Epidermal melanocyte (primary cell): Measurements from ENCODE around the gene UQCC2.

Experiments
- DNase-seq: peaks from one replicate; pipeline ENCODE4 v3.0.0; 2011; ENCODE audit warnings: low spot score; ENCODE audit not compliant: insufficient read length

Gene UQCC2

DNA sequence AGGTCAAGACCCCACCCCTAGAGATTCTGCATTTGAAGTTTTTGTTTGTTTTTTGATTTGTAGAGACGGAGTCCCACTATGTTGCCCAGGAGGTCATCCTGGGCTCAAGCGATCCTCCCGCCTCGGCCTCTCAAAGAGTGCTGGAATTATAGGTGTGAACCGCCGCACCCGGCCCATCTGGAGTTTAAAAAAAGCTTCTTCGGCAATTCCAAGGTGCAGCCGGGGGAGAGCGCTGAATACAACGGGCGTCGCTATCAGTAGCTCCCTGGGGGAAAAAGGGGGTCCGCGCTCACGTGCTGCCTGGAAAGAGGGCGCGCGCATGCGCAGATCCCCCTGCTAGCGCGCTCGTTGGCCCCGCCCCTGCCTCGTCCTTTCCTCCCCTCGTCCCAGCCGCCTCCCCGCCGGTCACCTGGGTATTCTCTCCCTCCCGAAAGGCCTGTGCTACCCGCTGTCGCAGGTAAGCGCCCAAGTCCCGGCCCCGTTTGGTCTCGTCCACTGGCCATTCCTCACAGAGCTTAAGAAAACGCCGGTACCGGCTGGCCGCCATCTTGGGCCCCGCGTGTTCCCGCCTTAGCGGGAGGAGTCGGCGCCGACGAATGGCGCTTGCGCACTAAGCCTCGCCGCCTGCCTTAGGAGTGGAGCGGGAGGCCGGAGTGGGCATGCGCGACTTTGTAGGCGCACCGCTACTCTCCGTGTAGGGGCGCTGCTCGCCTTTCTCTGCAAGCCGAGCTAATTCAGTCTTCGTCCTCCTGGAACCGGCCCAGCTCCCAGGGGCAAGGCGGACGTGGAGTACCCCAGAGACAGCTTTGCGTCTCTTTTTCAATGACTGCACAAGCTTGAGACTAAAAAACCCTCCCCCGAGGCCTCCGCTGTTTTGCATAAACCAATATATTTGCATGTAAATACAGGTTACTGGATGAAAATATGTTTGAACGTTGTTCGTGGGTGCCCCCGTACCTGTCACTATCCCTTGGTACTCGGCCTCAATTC lies at the start of gene UQCC2:
UQCC2 (minus strand) TSS at position 561 of the 990 bp plus-strand sequence; CDS start at position 547, 14 bp downstream.
- DNase-seq, result peak; percentile 92

GRCh38 chr6:33759887-33760629 lies 48.6 kb upstream of the UQCC2 start:
- no peak for DNase-seq

GRCh38 chr6:33758815-33759216 lies 47.3 kb upstream of the UQCC2 start:
- no peak for DNase-seq

DNA sequence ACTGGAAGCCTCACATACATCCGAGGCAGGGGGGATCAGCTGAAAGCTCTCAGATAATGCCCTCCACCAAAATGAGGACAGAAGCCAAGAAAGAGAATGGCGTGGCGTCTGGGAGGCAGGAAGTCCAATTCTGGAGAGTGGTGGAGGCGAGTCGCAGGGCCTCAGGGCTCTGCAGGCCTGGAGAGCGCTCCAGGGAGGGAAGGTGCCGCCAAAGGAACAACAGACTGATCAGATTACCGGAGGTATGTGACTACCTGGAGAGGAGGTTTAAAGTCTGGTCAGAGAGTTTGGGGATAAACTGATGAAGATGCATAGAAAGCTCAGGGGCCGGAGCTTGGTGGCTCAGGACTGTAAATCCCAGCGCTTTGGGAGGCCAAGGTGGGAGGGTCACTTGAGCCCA lies 46.4 kb upstream of the UQCC2 start:
- no peak for DNase-seq

DNA sequence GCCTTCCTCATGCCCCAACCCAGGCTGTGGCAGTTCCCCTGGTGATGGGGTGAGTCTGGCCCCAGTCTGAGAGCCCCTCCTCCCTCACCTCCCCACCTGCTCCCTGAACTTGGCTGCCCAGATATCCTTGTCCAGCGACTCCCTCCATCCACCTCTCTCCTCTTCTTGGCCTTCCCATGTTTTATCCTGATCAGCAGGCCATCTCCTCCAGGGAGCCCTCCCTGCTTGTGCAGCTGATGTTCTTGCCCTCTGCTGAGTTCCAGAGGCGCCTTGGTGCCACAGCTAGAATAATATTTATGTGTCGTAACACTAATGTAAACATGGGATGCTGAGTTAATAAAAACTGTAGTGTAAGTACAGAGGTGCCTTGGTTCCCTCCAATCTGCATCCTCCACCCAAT lies 45.6 kb upstream of the UQCC2 start:
- no peak for DNase-seq

GRCh38 chr6:33756211-33756954 lies 44.9 kb upstream of the UQCC2 start:
- no peak for DNase-seq

DNA sequence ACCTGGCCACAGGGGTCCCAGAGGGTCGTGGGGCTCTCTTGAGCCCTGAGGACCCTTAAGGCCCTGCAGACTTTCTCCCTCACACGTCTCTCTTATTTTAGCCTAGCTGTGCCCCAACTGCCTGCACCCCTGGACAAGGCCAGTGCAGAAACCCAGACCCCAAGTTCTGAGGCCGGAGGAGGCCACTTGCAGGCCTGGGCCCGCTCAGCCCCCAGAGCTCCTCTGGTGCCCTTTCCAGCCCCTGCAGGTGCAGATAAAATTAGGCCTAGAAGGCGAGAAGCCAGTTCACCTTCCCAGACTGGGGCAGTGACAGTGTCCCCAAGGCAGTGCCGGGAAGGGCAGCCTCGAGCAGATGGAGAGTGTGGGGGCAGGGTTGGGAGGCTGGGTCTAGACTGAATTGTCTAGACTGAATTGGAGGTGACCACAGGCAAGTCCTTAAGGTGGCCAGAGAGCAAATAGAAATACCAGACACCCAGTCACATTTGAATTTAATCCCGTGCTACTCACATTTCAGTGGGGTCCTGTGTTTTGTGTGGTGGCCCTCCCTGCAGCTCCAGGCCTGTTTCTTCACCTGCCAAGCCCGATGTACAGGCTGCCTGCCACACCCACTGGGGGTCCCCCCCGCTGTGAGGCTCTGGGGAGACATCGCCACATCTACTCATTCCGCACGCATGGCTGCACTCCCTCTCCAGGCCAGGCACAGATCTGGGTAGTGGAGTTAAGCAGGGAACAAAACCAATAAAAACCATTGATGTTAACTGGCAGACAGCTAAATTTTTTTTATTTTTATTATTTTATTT lies 43.8 kb upstream of the UQCC2 start:
- no peak for DNase-seq

GRCh38 chr6:33754222-33754621 lies 42.7 kb upstream of the UQCC2 start:
- no peak for DNase-seq

GRCh38 chr6:33752646-33753015 lies 41.1 kb upstream of the UQCC2 start:
- no peak for DNase-seq

- DNase-seq, result no peak
These were observed 40.5 kb upstream of the UQCC2 start for GRCh38 chr6:33751771-33752645.

DNA sequence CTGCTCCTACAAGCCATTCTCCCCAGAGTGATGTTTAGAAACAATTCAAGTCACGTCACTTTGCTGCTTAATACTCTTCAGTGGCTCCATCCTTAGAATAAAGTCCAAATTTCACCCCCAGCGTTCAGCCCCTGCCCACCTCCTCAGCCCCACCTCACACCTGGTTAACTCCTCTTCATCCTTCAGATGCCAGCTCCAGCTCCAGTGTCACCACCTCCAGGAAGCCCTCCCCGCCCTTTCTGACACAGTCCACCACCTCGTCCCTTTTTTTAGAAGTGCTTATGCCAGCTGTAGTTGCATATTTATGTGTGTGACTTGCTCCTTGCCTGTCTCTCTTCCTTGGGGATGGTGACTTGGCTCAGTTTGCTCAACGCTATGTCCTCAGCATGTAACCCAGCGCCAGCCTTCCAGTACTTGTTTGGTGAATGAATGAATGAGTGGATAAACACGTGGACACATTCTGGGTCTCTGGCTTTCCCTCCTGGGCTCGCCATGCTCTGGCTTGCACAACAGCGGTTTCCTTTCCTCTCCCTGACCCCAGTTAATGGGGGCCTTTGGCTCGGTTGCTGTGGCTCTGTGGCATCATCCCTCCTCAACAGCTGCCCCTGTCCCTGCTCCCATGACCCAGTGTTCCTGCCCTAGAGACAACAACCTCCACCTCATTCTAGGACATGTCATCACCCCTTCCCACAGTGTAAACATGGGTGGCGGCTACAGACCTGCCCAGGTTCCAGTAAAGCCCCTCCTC lies 38.9 kb upstream of the UQCC2 start:
- DNase-seq, result no peak

DNA sequence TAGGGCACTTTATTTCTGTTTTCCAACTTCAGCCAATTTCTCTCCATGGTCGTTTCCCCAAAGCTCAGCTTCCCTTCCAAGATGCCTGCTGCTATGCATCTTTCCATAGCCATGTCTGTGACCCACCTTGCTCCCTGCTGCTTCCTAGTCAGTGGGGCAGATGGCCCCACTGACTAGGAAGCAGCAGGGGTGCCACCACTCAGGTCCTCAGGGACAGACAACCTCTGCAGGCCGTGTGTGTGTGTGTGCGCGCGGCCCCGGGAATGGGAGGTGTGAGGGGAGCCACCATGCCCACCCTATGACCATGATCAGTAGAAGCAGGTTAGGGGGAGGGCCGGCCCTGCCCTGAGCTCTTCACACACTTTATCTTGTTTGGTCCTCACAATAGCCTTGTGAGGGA lies 37.9 kb upstream of the UQCC2 start:
- no peak for DNase-seq

GRCh38 chr6:33748841-33749240 lies 37.3 kb upstream of the UQCC2 start:
- no peak for DNase-seq

DNA sequence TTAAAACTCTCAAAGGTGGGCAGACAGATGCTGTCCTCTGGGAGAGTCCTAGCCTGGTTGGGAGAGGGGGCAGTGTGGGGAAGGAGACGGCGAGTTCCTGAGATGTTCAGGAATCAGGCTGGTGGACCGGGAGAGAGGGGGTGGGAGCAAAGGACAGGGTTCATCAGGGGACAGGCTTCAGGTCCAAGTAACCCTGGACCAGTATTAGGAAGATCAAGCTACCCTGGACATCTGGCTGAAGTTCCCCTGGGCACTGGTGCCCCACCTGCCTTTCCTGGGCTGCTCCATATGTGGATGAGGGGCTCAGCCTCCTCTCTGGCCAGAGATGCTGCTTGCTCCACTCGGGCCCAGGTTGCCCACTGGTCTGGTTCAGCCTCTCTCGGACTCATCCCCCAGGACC lies 36.3 kb upstream of the UQCC2 start:
- DNase-seq, result no peak

GRCh38 chr6:33746651-33747100 lies 35.2 kb upstream of the UQCC2 start, which contains the start of gene IP6K3:
TSS of gene IP6K3 (minus strand) at chr6:33746905. CDS start at chr6:33735476, 11,429 bp downstream.
- DNase-seq, result peak; percentile 43

- peak; percentile 44 for DNase-seq
These were observed 34.6 kb upstream of the UQCC2 start for GRCh38 chr6:33746036-33746600.

DNA sequence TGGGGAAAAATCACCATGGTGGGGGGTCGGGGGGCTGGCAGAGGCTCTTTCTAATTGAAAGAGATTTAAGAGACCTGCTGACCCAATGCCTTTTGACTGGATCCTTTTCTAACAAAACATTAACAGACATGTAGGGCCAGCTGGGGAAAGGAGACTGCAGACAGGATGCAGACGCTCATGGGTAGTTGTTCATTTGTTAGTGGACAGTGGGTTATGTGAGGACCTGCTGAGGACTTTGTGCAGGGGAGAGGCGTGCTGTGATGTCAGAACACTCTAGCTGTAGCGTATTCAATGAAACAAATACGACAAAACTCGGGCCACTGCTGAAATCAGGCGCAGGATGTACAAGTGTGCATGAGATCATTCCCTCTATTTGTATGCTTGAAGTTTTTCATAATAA lies 34.0 kb upstream of the UQCC2 start:
- no peak for DNase-seq

- no peak for DNase-seq
These were observed 33.5 kb upstream of the UQCC2 start for GRCh38 chr6:33744895-33745546.
